ENCODE data around the gene FANCC.

DNA sequence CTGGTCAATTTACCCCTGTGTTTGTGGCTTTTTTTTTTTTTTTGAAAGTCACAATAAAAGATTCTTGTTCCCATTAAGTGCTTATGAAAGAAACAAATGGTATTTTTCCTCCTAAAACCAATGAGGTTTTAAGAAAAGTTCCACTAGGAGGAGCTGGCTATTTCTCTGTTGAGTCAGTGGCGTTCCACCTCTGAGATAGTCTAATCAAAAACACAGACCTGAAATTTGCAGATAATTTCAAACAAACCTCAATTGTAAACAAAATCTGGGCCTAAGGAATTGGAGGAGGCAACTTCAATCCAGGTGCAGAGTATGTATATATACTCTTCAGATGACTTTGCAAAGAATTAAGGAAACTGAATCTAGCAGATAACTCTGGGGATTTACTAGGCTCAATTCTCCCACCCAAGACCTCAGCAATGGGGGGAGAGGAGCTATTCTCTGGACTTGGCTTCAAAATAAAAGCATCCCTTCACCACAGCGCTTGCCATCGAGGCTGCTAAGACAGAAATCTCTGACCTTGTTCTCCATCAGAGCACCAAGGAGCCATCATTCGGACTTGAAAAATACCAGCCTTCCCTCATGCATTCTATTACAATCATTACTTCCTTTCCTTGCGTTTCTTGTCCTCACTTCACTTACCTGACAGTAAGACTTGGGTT lies 52.4 kb downstream of the FANCC start:
- TF ChIP-seq, protein P1, sequence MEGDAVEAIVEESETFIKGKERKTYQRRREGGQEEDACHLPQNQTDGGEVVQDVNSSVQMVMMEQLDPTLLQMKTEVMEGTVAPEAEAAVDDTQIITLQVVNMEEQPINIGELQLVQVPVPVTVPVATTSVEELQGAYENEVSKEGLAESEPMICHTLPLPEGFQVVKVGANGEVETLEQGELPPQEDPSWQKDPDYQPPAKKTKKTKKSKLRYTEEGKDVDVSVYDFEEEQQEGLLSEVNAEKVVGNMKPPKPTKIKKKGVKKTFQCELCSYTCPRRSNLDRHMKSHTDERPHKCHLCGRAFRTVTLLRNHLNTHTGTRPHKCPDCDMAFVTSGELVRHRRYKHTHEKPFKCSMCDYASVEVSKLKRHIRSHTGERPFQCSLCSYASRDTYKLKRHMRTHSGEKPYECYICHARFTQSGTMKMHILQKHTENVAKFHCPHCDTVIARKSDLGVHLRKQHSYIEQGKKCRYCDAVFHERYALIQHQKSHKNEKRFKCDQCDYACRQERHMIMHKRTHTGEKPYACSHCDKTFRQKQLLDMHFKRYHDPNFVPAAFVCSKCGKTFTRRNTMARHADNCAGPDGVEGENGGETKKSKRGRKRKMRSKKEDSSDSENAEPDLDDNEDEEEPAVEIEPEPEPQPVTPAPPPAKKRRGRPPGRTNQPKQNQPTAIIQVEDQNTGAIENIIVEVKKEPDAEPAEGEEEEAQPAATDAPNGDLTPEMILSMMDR (IDR thresholded peaks at IDR 0.05) = peak in 7 of 12 donors; percentile 8 to 40 (median 19)
- no peak for TF ChIP-seq POLR2A (IDR thresholded peaks at IDR 0.05)
